Upper lobe of left lung (tissue), 4 donors: ENCODE measurements around the gene ASTN2.

ENCODE experiments used
- EP300 ChIP-seq, 4 donors: sonication (generic); formaldehyde crosslinking; IDR thresholded peaks; one replicate each; pipeline ENCODE4 v1.5.1; 2017; ENCODE audit warnings: antibody characterized with exemption in 4 of 4, control low read depth in 2 of 4
- POLR2A ChIP-seq, 4 donors: fragments of 450-650 bp; IDR thresholded peaks; one replicate each; pipeline ENCODE4 v1.5.1; 2016 to 2017; ENCODE audit warnings: antibody characterized with exemption in 4 of 4, mild to moderate bottlenecking in 2 of 4
- POLR2AphosphoS5 ChIP-seq, 2 donors: sonication (generic); formaldehyde crosslinking; IDR thresholded peaks; one replicate each; pipeline ENCODE4 v1.5.1; 2017; ENCODE audit warnings: antibody characterized with exemption in 2 of 2
- TF ChIP-seq, protein P1 (sequence below), 6 experiments: fragments of 450-650 bp in 4 of 6; fragments of 200-600 bp in 2 of 6; sonication (generic) in 2 of 6; IDR thresholded peaks; one replicate each; pipeline ENCODE4 v1.5.1; 2016 to 2019; ENCODE audit warnings: antibody characterized with exemption in 6 of 6

GRCh38 chr9:116712781-116713180, 702.1 kb downstream of the ASTN2 start:
- TF ChIP-seq, protein P1, sequence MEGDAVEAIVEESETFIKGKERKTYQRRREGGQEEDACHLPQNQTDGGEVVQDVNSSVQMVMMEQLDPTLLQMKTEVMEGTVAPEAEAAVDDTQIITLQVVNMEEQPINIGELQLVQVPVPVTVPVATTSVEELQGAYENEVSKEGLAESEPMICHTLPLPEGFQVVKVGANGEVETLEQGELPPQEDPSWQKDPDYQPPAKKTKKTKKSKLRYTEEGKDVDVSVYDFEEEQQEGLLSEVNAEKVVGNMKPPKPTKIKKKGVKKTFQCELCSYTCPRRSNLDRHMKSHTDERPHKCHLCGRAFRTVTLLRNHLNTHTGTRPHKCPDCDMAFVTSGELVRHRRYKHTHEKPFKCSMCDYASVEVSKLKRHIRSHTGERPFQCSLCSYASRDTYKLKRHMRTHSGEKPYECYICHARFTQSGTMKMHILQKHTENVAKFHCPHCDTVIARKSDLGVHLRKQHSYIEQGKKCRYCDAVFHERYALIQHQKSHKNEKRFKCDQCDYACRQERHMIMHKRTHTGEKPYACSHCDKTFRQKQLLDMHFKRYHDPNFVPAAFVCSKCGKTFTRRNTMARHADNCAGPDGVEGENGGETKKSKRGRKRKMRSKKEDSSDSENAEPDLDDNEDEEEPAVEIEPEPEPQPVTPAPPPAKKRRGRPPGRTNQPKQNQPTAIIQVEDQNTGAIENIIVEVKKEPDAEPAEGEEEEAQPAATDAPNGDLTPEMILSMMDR (IDR thresholded peaks at IDR 0.05) = no peak
- no peak for TF ChIP-seq POLR2AphosphoS5 (IDR thresholded peaks at IDR 0.05)
- TF ChIP-seq EP300 (IDR thresholded peaks at IDR 0.05) = no peak
- TF ChIP-seq POLR2A (IDR thresholded peaks at IDR 0.05) = no peak
